NCI-H2196 treated with DMSO at 0.1 percent for 48 hours (cell line): ENCODE data around the gene APCDD1L.

ENCODE experiments used
- DNase-seq: peaks from one replicate; lab custom pipeline; 2025; ENCODE audit not compliant: unreplicated experiment; lab: John Stamatoyannopoulos, UW

The APCDD1L gene

GRCh38 chr20:58492074-58492718 lies 23.0 kb downstream of the APCDD1L start:
- no peak for DNase-seq

DNA sequence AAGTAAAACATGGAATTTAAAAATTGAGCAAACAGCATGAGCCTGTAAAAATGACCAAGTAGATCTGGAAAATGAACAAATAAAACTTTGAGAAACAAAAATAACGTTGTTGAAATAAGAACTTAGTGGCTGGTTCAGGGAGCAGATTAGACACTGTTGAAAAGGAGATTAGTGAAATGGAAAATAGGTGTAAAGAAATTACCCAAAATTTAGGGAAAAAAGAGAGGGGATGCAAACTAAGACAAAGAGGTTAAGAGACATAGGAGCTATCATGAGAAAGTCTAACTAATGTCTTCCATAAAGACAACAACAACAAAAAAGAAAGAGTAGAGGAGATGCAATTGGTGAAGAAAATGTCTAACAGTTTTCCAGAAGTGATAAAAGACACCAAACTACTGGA lies 29.0 kb downstream of the APCDD1L start:
- DNase-seq = no peak

- DNase-seq = no peak
These were observed 29.8 kb downstream of the APCDD1L start for GRCh38 chr20:58485393-58485792.

DNA sequence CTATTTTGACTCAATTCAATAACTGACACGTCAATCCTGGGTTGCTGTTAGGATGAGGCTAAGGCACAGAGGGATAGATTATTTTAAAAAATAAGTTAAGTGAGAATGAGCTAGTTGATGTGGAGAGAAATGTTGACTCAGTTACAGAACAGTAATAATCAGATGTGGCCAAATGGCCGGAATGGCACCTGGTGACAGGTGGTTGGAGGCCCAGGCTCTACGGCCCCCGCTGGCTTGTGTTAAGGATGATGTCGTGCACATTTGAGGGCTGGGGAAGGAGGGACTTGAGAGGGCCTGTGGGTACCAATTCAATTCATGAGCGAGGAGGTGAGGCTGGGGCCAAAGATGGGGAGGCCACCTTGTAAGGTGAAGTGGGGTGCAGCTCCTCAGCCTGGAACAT lies 31.7 kb downstream of the APCDD1L start:
- no peak for DNase-seq

DNA sequence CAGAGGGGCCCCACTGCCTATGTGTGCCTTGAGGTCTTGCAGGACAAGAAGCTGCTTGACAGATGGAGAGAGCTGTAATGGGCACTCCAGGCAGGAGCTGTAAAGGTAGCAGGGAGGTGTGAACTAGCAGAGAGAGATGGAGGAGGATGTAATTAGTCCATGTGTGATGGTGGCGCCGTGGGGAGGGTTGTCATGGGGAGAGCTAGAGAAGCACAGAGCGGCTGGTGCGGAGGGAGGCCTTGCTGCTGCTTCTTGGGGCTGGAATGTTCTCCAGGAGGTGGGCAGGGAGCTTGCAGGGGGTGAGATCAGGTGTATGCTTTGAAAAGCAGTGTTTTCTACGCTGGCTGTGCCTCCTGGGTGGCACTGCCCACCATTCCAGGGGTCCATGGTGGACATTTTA lies 32.1 kb downstream of the APCDD1L start:
- no peak for DNase-seq

GRCh38 chr20:58482416-58482815 lies 32.8 kb downstream of the APCDD1L start:
- no peak for DNase-seq

- no peak for DNase-seq
These were observed 33.6 kb downstream of the APCDD1L start for GRCh38 chr20:58481481-58482021.

- DNase-seq = no peak
These were observed 34.5 kb downstream of the APCDD1L start for GRCh38 chr20:58480551-58481336.

GRCh38 chr20:58479726-58480440 lies 35.3 kb downstream of the APCDD1L start:
- no peak for DNase-seq

DNA sequence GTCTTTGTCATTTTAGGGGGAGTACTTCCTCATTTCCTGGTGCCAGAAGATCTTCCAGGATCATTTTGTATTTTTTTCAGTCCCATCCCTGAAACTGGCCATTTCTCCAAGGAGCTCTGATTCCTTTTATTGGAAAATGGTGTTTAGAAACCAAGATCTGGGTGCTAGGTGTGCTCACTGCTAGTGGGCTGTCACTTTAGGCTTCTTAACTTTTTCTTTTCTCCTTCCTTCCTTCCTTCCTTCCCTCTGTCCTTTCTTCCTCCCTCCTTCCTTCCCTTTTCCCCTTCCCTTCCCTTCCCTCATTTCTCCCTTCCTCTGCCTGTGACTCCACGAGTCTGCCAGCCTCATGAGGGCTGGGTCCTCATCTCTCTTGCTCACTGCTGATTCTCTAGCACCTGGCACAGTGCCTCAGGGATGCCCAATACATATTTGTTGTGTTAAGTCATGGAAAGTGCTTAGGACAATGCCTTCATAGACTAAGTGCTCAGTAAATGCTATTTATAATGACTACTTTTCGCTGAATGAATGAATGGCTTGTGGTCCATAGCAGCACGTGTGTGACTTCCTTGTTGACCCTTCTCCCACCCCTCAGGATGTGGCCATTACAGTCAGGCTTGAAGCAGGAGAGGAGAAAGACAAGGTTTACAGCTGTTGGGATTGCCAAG lies 36.9 kb downstream of the APCDD1L start:
- no peak for DNase-seq

DNA sequence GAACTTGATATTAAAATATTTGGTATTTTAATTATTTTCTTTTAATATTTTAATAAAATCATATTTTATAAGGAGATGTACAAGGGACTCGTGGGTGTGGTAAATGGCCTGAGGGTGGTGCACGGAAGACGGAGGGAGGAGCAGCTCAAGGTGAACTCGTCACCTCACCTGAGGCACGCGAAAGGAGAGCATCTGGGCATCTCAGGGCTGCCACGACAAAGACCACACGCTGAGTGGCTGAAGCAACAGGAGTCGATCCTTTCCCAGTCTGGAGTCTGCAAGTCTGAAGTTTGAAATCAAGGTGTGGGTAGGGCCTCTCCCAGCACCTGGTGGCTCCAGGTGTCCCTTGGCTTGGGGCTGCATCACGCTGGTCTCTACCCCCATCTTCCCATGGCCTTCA lies 39.7 kb downstream of the APCDD1L start:
- no peak for DNase-seq

DNA sequence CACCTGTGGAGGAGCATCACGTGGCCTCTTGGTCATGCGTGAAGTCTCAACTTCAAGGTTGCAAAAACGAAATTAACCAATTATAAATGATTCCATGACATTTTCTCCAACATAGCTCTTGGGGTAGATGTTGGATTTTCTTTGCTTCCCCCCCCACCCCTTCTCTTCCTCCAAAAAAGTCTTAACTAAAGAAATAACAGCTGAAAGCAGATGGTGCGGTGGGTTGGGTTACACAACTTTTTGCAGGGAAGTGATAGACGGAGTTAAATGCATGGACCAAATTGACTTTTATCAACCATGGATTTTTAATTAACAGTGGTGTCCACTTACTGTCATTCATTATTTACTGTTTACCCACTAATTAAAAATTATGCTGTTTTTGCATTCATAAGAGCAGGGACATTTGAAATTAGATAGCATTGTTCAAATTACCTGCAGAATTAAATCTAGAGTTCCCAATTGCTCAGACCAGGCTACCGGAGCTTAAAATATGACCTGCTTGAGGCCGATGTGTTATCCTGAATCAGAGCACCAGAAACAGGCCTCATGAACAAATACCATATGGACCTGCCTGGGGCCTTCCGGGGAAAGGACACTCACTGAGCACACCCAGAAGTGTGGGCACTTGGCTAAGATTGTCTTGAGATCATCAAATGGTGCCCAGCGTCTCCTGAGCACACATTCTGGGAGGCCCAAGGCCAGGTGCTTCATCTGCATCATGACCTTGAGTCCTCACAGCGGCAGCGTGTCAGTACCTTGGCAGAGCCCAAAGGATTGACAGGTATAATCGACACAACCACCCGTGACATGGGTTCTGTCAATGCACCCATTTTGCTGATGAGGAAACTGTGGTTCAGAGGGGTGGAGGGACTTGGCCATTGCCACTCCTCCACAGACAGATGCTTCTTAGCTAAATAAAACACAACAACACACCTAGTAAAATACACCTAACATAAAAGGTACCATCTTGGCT lies 41.5 kb downstream of the APCDD1L start:
- DNase-seq = no peak

GRCh38 chr20:58472273-58473018 lies 42.8 kb downstream of the APCDD1L start:
- no peak for DNase-seq

DNA sequence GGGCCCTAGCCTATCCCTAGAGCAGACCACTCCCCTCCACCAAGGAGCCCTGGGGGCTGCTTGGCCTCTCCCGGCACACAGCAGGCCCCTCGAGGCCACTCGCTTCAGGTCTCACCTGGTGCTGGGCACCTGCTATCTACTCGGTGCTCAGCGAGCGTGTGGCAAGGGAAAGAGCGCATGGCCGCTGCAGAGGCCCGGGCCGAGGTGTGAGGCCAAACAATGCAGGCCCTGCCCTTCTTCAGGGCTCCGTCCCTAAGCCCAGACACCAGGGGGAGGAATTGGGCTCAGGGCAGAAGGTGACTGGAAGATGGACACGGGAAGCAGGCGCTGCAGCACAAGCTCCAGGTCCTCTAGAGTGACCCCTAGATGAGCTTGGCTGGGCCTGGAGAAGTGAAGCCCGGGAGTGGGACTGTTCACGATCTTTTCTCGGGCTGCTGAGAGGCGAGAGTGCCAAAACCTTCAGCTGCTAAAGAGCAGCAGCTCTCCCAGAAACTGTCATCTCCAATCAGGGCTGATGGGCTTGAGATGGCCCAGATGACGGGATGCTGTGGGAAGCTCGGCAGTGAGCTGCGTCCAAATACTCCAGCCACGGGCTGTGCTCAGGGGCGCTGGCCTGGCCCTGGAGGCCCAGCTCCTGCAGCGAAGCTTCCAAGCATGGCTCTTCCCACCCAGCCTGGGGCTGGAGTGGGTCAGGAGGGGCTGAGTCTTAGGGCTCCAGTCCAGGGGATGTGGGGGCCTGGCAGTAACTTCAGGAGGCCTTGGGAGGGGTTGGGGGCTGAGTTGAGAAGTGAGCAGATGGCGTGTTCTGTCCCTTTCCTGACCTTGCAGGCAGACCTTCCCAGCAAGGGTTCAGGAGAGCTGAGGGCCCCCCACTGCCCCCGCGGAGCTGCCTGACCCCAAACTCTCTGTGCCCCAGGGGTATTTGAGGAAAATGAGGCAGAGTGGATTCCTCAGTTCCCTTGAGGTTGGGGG lies 43.7 kb downstream of the APCDD1L start:
- DNase-seq = no peak

- DNase-seq = no peak
These were observed 44.6 kb downstream of the APCDD1L start for GRCh38 chr20:58470336-58471192.

- DNase-seq = no peak
These were observed 45.6 kb downstream of the APCDD1L start for GRCh38 chr20:58469616-58470015.
